ENCODE data around the gene CPNE4.

The CPNE4 gene

GRCh38 chr3:131602011-131602779 lies 432.6 kb downstream of the CPNE4 start:
- no peak for DNase-seq (ENCODE audit: low read depth)

DNA sequence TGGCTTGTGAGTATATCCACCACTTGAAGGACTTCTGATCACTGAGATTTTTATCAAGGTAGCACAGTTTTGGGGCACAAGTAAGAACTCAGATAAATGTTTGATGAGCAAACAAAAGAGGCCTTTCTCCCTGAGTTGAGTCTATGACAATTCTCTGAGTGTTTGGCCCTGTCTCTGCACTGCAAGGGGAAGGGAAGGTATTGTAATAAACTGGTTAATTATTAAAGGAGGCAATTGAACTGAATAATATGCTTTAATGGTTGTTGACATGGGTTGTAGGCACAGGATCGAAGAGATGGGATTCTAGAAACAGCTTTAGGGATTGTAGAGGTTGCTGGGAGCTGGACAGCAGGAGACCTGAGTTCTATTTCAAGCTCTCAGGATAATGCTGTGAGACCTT lies 437.0 kb downstream of the CPNE4 start:
- no peak for DNase-seq (ENCODE audit: low read depth)

GRCh38 chr3:131596884-131597283 lies 437.9 kb downstream of the CPNE4 start:
- no peak for DNase-seq (ENCODE audit: low read depth)

- peak; percentile 10 for DNase-seq (ENCODE audit: low read depth)
Measured at GRCh38 chr3:131591394-131592014, 443.3 kb downstream of the CPNE4 start.

DNA sequence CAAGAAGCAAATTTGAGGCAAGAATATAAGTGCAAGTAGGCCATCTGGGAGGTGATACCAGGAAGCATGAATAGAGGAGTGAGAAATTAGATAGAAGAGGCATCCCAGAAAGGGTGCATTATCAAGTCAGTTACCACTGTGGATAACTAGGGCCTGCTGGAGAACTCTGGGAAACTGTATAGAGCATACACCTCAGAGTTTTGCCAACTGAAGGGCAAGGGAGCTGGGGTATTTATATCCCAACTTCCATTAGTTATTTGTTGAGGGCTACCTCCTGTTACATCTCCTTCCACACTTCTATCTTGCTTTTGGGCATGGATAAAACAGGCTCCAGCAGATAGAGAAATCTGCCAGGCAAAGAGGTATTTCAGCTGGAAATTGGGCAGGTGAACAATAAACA lies 448.5 kb downstream of the CPNE4 start:
- DNase-seq (ENCODE audit: low read depth): no peak

- DNase-seq (ENCODE audit: low read depth): no peak
Measured at GRCh38 chr3:131582438-131582837, 452.4 kb downstream of the CPNE4 start.

DNA sequence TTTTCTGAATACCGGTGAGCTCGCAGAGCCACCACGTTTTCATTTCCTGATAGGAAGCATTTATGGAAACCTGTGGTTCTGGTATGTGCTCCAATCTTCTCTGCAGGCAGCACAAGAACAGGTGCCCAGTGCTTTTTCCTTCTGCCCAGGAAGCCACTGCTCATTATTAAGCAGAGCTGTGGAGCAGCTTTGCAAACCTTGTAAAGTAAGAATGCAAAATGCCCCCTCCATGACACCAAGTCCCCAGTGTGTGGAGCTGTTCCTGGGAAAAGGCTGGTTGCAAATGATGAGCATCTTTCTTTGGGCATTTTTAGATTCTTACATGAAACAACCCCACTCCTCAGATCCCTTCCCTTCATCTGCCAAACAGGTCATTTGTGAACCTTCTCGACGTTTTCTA lies 466.4 kb downstream of the CPNE4 start:
- DNase-seq (ENCODE audit: low read depth): no peak

DNA sequence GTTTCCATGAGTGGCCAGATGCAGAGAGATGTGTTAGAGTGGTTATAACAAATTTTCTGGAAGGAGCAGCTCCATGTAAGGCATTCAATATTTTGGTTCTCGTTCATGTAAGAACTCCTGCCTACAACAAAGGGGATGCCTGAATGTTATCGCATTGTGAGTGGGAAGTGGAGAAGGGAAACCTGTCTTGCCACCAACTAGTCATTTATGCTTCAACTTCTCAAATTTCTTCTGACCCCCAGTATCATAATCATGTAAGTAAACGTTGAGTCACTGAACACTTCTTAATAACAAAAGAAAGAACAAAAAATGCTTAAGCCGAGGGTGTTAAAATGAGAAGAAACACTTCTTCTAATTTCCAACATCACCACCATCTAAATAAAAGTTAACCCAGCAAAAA lies 470.0 kb downstream of the CPNE4 start:
- DNase-seq (ENCODE audit: low read depth): no peak

GRCh38 chr3:131561511-131561910 lies 473.3 kb downstream of the CPNE4 start:
- no peak for DNase-seq (ENCODE audit: low read depth)

DNA sequence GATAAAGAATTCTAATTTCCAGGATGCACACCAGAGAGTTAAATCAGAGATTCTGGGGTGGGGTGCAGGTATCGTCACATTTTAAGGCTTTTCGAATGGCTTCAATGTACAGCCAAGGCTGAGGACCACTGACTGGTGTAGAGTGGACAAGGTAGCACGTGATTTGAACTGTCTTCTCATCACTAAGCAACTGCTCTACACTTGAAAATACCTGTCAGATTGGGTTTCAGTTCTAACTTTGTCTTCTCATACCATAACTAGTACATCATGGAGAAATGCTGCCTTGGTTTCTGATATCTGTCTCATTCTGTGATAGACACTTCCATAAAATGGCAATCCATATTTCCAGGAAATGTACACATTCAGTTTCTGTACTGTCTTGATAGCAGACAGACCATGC lies 474.0 kb downstream of the CPNE4 start:
- DNase-seq (ENCODE audit: low read depth): no peak

DNA sequence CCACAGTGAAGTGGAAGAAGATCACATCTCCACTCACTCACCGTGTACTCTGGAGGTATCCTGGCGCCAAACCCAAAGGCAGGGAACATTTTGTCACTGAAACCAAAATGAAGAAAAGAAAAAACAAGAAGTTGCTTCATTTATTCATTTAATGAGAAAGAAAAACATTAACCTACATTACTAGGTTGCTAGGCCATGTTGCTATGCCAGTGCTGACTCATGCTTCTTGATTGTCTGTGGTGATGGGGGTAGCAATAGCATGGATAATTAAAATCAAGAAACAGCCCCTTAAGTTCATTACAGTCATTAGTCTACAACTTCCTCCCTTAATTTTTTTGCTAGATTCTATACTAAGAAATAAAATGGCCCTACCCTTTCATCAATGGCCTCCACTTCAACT lies 479.4 kb downstream of the CPNE4 start:
- no peak for DNase-seq (ENCODE audit: low read depth)

GRCh38 chr3:131553495-131554247 lies 481.1 kb downstream of the CPNE4 start:
- DNase-seq (ENCODE audit: low read depth): no peak

- DNase-seq (ENCODE audit: low read depth): no peak
Measured at GRCh38 chr3:131551761-131552160, 483.1 kb downstream of the CPNE4 start.

DNA sequence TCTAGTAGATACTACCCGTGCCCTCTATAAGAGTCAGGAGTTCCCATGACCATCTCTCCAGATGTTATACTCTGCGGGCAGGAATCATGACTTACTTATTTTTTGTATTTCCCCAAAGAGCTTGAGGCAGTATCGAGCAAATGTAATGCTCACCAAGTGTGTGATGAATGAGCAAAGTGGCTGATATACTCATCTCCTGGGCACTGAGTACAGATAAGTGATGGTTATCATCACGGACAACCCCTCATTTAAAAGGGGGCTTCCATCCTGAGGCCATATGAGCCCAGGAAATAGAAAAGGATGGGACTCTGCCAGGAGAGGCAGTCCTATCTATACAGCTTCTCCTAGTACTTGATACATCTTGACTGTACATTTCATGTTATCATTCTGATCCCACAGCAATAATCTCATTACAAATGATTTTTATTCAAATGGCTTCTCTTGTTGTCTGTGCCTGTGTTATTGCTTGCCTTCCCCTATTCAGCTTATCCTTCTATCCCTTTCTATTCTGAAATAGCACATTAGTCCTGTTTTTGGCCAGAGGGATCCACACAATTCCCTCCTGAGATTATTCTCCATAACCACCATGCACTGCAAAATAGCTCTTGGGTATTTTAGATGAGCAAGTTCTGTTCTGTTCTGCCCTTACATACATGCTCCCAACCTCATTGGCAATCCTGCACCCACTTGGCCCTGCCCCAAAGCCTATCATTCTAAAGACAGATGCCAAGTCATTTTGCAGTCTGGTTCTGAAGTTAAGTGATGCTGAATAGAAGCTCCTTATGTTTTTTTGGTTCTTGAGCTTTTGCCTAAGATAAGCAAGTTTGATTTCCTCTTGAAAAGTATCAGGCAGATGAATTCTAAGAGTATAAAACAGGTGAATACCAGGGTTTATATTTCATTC lies 484.0 kb downstream of the CPNE4 start:
- no peak for DNase-seq (ENCODE audit: low read depth)

DNA sequence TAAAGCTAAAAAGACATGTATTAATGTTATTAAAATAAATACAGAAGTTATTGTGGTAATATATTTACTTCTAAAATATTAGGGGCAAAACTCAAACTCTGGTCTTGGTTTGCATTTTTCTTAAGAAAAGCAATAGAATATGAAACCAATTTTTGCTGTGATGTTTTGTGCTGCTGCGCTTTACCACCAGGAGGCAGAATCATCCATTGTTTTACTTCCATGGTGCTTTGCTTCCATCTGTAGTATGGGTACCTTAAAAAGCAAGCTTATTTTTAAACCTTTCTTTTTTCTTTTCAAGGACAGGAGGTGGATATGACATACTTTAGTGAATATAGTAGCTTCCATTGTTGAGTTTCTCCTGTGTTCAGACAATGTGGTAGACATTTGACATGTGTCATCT lies 485.5 kb downstream of the CPNE4 start:
- DNase-seq (ENCODE audit: low read depth): no peak

DNA sequence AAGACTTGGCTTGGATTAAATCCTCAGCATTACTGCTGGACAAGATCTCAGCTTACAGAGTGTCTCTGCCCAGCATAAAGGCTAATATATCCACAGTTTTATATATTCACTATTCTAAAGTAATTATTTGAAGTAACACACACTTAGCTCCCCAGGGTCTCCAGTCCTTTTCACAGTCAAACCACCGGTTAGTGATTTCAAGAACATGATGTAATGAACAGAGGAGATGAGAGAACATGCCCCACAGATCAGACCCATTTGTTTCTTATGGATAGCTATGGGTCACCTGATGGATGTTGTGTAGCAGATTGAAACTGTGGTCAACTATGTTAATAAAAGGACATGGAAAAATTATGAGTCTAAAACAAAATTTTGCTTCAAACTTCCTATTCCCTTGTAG lies 487.2 kb downstream of the CPNE4 start:
- DNase-seq (ENCODE audit: low read depth): no peak

DNA sequence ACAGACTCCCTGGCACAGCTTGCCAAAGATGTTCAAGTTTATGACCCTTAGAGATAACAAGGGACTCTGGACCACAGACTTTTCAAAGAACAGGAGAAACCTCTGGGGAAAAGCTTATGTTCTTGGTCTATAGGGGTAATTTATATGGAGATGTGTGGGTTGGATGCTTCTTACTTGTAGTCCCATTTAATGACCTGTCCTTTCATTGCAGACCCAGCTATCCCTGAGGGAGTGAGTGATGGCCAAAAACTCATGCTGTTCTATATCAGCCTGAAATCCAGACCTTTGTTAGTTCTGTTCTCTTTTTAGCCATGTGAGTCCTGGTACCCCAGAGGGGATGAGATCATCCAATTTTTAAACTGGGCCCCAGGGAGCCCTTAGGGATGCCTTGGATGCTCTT lies 488.4 kb downstream of the CPNE4 start:
- DNase-seq (ENCODE audit: low read depth): no peak

- DNase-seq (ENCODE audit: low read depth): no peak
Measured at GRCh38 chr3:131544557-131544956, 490.3 kb downstream of the CPNE4 start.

GRCh38 chr3:131543714-131544113 lies 491.1 kb downstream of the CPNE4 start:
- DNase-seq (ENCODE audit: low read depth): peak; percentile 71

DNA sequence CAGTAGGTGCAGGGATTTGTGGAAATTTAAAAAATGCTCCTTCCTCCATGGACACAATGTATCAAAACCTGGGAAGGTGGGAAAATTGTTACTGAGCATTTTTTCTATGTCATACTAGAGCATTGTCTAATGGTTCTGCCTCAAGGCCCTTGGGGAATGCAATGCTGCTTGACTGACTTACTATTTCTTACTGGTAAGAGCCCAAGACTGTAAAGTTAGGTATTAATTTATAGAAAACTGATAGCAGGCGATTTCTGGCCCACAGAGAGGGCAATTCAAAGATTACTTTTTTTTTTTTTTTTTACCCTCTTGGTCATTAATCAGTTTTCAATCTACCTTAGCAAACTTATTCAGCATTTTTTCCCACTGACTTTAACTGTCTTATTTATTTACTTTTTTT lies 493.5 kb downstream of the CPNE4 start:
- no peak for DNase-seq (ENCODE audit: low read depth)

DNA sequence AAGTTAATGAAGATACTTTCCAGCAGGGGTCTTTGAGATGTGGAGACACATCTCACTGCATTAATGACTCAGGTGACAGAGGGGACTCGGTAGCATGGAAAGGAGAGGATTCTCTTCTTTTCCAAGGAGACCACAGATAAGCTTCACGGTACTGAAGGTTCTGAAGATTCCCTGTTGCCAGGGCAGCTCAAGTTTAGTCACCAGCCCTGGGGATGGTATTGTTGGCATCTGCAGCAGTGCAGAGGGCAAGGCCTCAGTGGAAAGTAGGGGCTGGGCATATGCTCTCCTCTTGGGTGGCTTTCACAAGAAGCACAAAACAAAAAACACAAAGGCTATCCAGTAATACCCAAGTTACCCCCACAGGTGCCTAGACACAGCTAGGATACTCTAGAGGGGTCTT lies 494.0 kb downstream of the CPNE4 start:
- DNase-seq (ENCODE audit: low read depth): no peak

DNA sequence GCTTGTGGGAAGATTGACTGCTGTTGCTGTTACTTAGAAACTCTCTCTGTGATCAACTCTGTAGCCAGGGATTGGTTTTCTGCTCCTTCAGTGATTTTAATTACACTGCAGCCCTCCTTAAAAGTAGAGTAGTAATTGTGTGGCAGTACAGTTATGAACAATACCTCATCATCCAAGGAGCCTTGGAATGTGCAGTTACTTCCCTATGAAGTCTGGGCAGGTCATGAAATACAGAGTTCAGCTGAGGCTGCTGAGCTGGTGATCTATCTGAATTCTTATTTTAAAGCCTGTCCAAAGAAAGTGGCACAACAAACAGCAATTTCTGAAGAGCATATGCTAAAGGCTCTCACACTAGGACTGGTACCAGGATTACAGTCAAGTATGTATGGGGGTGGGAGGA lies 494.7 kb downstream of the CPNE4 start:
- peak; percentile 41 for DNase-seq (ENCODE audit: low read depth)
